Keratinocyte (primary cell): ENCODE data around the gene AIDA. TPM values are rescaled to one million over a fixed set of nuclear protein-coding genes. Genes with fewer than 3 reads are reported as not detected.

Source experiments
- DNase-seq: peaks from one replicate; pipeline ENCODE4 v3.0.0-alpha.2; 2011; ENCODE audit warnings: low read depth, missing footprints, low spot score
- FAIRE-seq: peaks from 2 replicates; lab custom pipeline; 2011; peaks lifted over from hg19 to GRCh38; lab: Jason Lieb, UNC
- H2AFZ ChIP-seq: 2 replicates; pipeline ENCODE4 v1.6.0; 2012; ENCODE audit warnings: low read length, control low read depth, inconsistent platforms; ENCODE audit not compliant: control insufficient read depth
- H3K27ac ChIP-seq: 2 replicates; pipeline ENCODE4 v1.5.1; 2011; ENCODE audit warnings: low read length; ENCODE audit not compliant: control insufficient read depth, insufficient read depth
- H3K27me3 ChIP-seq: 3 replicates; pipeline ENCODE4 v1.6.0; 2011; ENCODE audit warnings: low read length; ENCODE audit not compliant: control insufficient read depth, insufficient read depth; ENCODE audit errors: extremely low read depth
- H3K36me3 ChIP-seq, 2 experiments: 2 replicates in 1 of 2; 3 replicates in 1 of 2; pipeline ENCODE4 v1.5.1; 2011; ENCODE audit warnings: low read length in 2 of 2, mild to moderate bottlenecking in 1 of 2; ENCODE audit not compliant: control insufficient read depth in 2 of 2, insufficient read depth in 2 of 2; ENCODE audit errors: extremely low read depth in 1 of 2
- H3K4me1 ChIP-seq: 3 replicates; pipeline ENCODE4 v1.5.1; 2011; ENCODE audit warnings: low read length; ENCODE audit not compliant: control insufficient read depth, insufficient read depth; ENCODE audit errors: extremely low read depth
- H3K4me2 ChIP-seq: 3 replicates; pipeline ENCODE4 v1.6.0; 2011; ENCODE audit warnings: low read depth, low read length; ENCODE audit not compliant: control insufficient read depth, insufficient read depth; ENCODE audit errors: extremely low read depth
- H3K4me3 ChIP-seq, 3 experiments: fragments of 200-600 bp in 1 of 3; sonication (generic) in 1 of 3; 2 replicates in 2 of 3; 3 replicates in 1 of 3; pipeline ENCODE4 v1.5.1; 2011 to 2016; ENCODE audit warnings: low read length in 3 of 3, mild to moderate bottlenecking in 3 of 3, control low read depth in 2 of 3, inconsistent platforms in 1 of 3, low read depth in 1 of 3, mixed read lengths in 1 of 3, mixed run types in 1 of 3, moderate library complexity in 1 of 3; ENCODE audit not compliant: control insufficient read depth in 2 of 3, insufficient read depth in 2 of 3; ENCODE audit errors: extremely low read depth in 1 of 3
- H3K79me2 ChIP-seq: 2 replicates; pipeline ENCODE4 v1.6.0; 2012; ENCODE audit warnings: low read length; ENCODE audit not compliant: control insufficient read depth, insufficient read depth
- H3K9ac ChIP-seq: 3 replicates; pipeline ENCODE4 v1.6.0; 2011; ENCODE audit warnings: low read length; ENCODE audit not compliant: control insufficient read depth, insufficient read depth; ENCODE audit errors: extremely low read depth
- H3K9me1 ChIP-seq: 3 replicates; pipeline ENCODE4 v1.6.0; 2011; ENCODE audit warnings: low read length; ENCODE audit not compliant: control insufficient read depth, insufficient read depth; ENCODE audit errors: extremely low read depth
- H3K9me3 ChIP-seq: 2 replicates; pipeline ENCODE4 v1.5.1; 2012; ENCODE audit warnings: low read depth, low read length; ENCODE audit not compliant: control insufficient read depth
- H4K20me1 ChIP-seq: 3 replicates; pipeline ENCODE4 v1.6.0; 2011; ENCODE audit warnings: low read length; ENCODE audit not compliant: control insufficient read depth, insufficient read depth; ENCODE audit errors: extremely low read depth
- EZH2 ChIP-seq: IDR thresholded peaks from one replicate; pipeline ENCODE4 v1.6.1; 2012; ENCODE audit warnings: inconsistent platforms, mild to moderate bottlenecking, low read length, moderate library complexity
- dilution Hi-C: fragments of 300-500 bp; cut with MboI; formaldehyde crosslinking; loops from one replicate; pipeline ENCODE4 v1.7.0; 2020; ENCODE audit warnings: low sequenced_read_pairs; ENCODE audit not compliant: extremely low pct_ligation_motif_present
- polyA plus RNA-seq, 5 experiments: library from polyadenylated mRNA; depleted of rRNA in 3 of 5; stranded (reverse) in 3 of 5; stranded (forward) in 1 of 5; unstranded in 1 of 5; fragments of >200 nt; gene quantifications; 1 replicate in 1 of 5; 2 replicates in 3 of 5; 3 replicates in 1 of 5; pipeline versions ENCODE4 v1.2.1 to v1.2.3, GENCODE V29; 2011 to 2012; ENCODE audit warnings: missing spikeins in 2 of 5, low read depth in 1 of 5, low replicate concordance in 1 of 5
- TF ChIP-seq, protein P1 (sequence below), 3 experiments: IDR thresholded peaks in 1 of 3; conservative IDR thresholded peaks in 1 of 3; optimal IDR thresholded peaks in 1 of 3; 2 replicates in 2 of 3; 3 replicates in 1 of 3; pipeline versions ENCODE3 to v1.5.1; 2011; ENCODE audit warnings: low read length in 3 of 3, mild to moderate bottlenecking in 3 of 3, moderate library complexity in 2 of 3, control low read depth in 1 of 3, inconsistent platforms in 1 of 3; ENCODE audit not compliant: insufficient read depth in 2 of 3; ENCODE audit errors: extremely low read depth in 1 of 3

AIDA gene
- polyA plus RNA-seq, 1 donor (not counting 4 experiments of a cell fraction or from before 2014, with no cell fraction given) = 86.8 TPM

DNA sequence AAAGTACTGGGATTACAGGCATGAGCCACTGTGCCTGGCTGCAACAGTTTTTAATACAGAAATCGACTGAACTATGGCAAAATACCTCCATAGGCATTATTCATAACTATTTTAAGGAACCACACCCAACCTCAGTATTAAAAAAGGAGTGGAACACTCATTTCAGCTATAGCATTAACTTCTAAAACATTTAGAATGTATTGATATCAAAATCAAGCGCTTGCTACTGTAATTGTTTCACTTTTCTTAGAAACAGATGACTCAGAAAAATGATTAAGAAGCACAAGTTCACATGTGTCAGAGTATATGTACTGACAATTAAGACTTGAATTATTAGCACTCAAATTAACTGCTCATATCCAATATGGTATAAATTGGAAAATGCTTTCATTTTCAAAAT is 15.1 kb downstream of the AIDA start:
- Histone ChIP-seq H3K9me3 (no peaks in the 10 kb centered on the region), H3K27ac (peak overlapping the region; percentile 4), H3K79me2 (peaks cover 12% of the 10 kb centered on the region), H2AFZ (no peak overlapping the region), H3K27me3 (no peaks in the 10 kb centered on the region), H3K4me1 (no peaks in the 10 kb centered on the region), H3K4me2 (no peak overlapping the region), H3K4me3 (no peak overlapping the region), H3K36me3 (peaks cover 2 to 4% of the 10 kb centered on the region in 2 experiments), H4K20me1 (no peaks in the 10 kb centered on the region), H3K9me1 (no peaks in the 10 kb centered on the region), H3K9ac (no peak overlapping the region)
- no peak for FAIRE-seq
- dilution Hi-C loops = no loop called here
- no peak for TF ChIP-seq EZH2
- TF ChIP-seq, protein P1, sequence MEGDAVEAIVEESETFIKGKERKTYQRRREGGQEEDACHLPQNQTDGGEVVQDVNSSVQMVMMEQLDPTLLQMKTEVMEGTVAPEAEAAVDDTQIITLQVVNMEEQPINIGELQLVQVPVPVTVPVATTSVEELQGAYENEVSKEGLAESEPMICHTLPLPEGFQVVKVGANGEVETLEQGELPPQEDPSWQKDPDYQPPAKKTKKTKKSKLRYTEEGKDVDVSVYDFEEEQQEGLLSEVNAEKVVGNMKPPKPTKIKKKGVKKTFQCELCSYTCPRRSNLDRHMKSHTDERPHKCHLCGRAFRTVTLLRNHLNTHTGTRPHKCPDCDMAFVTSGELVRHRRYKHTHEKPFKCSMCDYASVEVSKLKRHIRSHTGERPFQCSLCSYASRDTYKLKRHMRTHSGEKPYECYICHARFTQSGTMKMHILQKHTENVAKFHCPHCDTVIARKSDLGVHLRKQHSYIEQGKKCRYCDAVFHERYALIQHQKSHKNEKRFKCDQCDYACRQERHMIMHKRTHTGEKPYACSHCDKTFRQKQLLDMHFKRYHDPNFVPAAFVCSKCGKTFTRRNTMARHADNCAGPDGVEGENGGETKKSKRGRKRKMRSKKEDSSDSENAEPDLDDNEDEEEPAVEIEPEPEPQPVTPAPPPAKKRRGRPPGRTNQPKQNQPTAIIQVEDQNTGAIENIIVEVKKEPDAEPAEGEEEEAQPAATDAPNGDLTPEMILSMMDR (optimal IDR thresholded peaks at IDR 0.05 in 1 of 3, IDR thresholded peaks at IDR 0.05 in 1 of 3, conservative IDR thresholded peaks at IDR 0.05 in 1 of 3; ENCODE audit: extremely low read depth in 1 of 3, insufficient read depth in 2 of 3, low read length in 3 of 3) = no peak
- no peak for DNase-seq

DNA sequence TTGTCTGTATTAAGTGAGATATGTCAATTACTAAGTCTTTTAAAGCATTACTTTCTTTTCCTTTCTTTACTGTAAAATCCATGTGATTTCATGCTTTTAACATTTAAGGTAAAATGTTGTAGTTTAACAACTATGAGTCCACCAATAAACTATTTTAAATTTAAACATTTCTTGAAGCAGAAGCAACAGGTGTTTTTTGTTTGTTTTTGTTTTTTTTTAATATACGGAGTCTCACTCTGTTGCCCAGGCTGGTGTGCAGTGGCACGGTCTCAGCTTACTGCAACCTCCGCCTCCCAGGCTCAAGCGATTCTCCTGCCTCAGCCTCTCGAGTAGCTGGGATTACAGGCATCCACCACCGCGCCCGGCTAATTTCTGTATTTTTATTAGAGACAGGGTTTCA is 15.6 kb downstream of the AIDA start:
- no peaks in the 10 kb centered on the region for H3K9me1 ChIP-seq
- no peaks in the 10 kb centered on the region for H4K20me1 ChIP-seq
- no peak overlapping the region for H3K4me3 ChIP-seq
- no peak overlapping the region for H3K27ac ChIP-seq
- H3K4me2 ChIP-seq = no peak overlapping the region
- H3K4me1 ChIP-seq = no peaks in the 10 kb centered on the region
- H2AFZ ChIP-seq = no peak overlapping the region
- H3K27me3 ChIP-seq = no peaks in the 10 kb centered on the region
- FAIRE-seq (no peak), DNase-seq (no peak)
- no peak overlapping the region for H3K9ac ChIP-seq
- H3K79me2 ChIP-seq = peaks cover 12% of the 10 kb centered on the region
- no peaks in the 10 kb centered on the region for H3K9me3 ChIP-seq
- TF ChIP-seq, protein P1 (optimal IDR thresholded peaks at IDR 0.05 in 1 of 3, IDR thresholded peaks at IDR 0.05 in 1 of 3, conservative IDR thresholded peaks at IDR 0.05 in 1 of 3; ENCODE audit: extremely low read depth in 1 of 3, insufficient read depth in 2 of 3, low read length in 3 of 3) = no peak
- TF ChIP-seq EZH2 = no peak
- dilution Hi-C loops = no loop called here
- H3K36me3 ChIP-seq = peaks cover 3 to 4% of the 10 kb centered on the region in 2 experiments
